ENCODE measurements around the gene KRTAP4-16. TPM values are rescaled to one million over a fixed set of nuclear protein-coding genes. Genes with fewer than 3 reads are reported as not detected.
"Not testable (repeated sequence)": the region's sequence is repeated elsewhere in the genome, so short reads cannot be mapped to it uniquely, and the experiment has no call there.

The KRTAP4-16 gene
- not detected for total RNA-seq

DNA sequence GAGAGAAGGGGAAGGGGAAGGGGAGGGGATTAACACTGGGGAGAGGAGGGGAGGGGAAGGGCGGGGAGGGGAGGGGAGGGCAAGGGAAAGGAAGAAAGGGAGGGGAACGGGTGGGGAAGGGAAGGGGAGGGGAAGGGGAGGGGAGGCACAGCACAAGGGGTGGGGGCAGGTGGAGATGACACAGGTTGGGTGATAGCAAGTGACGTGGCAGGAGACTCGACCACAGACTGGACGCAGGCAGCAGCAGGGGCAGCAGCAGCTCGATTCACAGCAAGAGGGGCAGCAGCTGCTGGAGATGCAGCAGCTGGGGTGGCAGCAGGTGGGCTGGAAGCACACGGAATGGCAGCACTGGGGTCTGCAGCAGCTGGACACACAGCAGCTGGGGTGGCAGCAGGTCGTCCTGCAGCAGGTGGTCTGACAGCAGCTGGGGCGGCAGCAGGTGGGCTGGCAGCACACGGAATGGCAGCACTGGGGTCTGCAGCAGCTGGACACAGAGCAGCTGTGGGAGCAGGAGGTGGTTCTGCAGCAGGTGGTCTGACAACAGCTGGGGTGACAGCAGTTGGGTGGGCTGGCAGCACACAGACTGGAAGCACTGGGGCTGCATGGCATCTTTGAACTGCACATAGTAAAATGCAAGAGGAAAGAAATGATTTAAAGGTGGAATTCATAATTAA lies at the start of gene KRTAP4-16:
KRTAP4-16 (minus strand) TSS at position 624 of the 674 bp plus-strand sequence; CDS start at position 624, 0 bp downstream.
- H3K4me1 ChIP-seq: no peaks in the 10 kb centered on the region
- peaks cover 32% of the 10 kb centered on the region for H3K27me3 ChIP-seq
- H3K4me3 ChIP-seq: no peak within 1 kb of the TSS
- H3K9me3 ChIP-seq: no peaks in the 10 kb centered on the region
- ATAC-seq: no peak
- no peaks in the 10 kb centered on the region for H3K36me3 ChIP-seq
- WGBS, 2 donors (ENCODE audit: low coverage in 1 of 2): 18 to 47% methylated on average over 5 of the region's 10 CpGs
- H3K27ac ChIP-seq: no peak within 1 kb of the TSS
- no peak for TF ChIP-seq POLR2AphosphoS5 (IDR thresholded peaks at IDR 0.05)
- TF ChIP-seq POLR2A (IDR thresholded peaks at IDR 0.05): no peak
- no peak for TF ChIP-seq EP300 (IDR thresholded peaks at IDR 0.05)
- TF ChIP-seq, protein P1, sequence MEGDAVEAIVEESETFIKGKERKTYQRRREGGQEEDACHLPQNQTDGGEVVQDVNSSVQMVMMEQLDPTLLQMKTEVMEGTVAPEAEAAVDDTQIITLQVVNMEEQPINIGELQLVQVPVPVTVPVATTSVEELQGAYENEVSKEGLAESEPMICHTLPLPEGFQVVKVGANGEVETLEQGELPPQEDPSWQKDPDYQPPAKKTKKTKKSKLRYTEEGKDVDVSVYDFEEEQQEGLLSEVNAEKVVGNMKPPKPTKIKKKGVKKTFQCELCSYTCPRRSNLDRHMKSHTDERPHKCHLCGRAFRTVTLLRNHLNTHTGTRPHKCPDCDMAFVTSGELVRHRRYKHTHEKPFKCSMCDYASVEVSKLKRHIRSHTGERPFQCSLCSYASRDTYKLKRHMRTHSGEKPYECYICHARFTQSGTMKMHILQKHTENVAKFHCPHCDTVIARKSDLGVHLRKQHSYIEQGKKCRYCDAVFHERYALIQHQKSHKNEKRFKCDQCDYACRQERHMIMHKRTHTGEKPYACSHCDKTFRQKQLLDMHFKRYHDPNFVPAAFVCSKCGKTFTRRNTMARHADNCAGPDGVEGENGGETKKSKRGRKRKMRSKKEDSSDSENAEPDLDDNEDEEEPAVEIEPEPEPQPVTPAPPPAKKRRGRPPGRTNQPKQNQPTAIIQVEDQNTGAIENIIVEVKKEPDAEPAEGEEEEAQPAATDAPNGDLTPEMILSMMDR (IDR thresholded peaks at IDR 0.05): no peak

DNA sequence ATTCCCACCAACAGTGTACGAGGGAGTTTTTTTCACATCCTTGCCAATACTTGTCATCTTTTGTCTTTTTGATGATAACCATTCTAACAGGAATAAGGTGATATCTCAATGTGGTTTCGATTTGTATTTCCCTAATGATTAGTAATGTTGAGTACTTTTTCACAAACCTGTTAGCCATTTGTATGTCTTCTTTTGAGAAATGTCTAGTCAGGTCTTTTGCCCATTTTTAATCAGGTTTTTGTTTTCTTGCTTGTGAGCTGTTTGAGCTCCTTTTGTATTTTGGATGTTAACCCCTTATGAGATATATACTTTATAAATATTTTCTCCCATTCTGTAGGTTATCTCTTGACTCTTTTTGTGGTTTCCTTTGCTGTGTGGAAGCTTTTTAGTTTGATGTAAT lies 49.5 kb upstream of the KRTAP4-16 start:
- H3K9me3 ChIP-seq: peaks cover 0 to 12% (median 0%) of the 10 kb centered on the region in 3 donors
- no peak overlapping the region for H3K4me3 ChIP-seq
- H3K36me3 ChIP-seq: no peaks in the 10 kb centered on the region
- H3K4me1 ChIP-seq: no peaks in the 10 kb centered on the region
- ATAC-seq: no peak
- WGBS, 2 donors (ENCODE audit: low coverage in 1 of 2): 56 to 73% methylated on average over 2 of the region's 2 CpGs
- no peak overlapping the region for H3K27ac ChIP-seq
- H3K27me3 ChIP-seq: peaks cover 16% of the 10 kb centered on the region
- TF ChIP-seq EP300 (IDR thresholded peaks at IDR 0.05) (no peak), POLR2AphosphoS5 (IDR thresholded peaks at IDR 0.05) (no peak), POLR2A (IDR thresholded peaks at IDR 0.05) (no peak)
- TF ChIP-seq, protein P1 (IDR thresholded peaks at IDR 0.05): no peak

DNA sequence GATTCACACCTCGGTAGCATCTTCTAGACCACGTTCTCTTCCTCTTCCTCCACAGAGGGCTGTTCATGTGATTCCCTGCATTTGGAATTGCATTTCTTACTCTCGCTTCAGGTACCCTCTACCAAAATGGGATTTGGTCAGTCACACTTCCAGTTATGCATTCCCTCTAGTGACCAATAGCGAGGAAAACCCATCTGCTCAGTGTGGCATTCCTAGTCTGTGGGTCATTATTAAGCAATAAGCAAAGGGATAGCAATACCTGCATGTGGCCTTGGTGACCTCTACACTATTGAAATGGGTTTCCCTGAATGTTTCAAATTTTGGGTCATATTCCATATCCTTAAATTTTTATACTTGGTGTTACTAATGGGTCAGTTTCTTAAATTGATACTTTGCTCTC lies 48.0 kb upstream of the KRTAP4-16 start:
- no peaks in the 10 kb centered on the region for H3K4me1 ChIP-seq
- H3K36me3 ChIP-seq: no peaks in the 10 kb centered on the region
- no peak overlapping the region for H3K4me3 ChIP-seq
- H3K27me3 ChIP-seq: peaks cover 15% of the 10 kb centered on the region
- ATAC-seq: no peak
- WGBS, 2 donors (ENCODE audit: low coverage in 1 of 2): 75 to 83% methylated on average over 2 to 4 of the region's 4 CpGs
- no peak overlapping the region for H3K27ac ChIP-seq
- peaks cover 0 to 11% (median 0%) of the 10 kb centered on the region in 3 donors for H3K9me3 ChIP-seq
- TF ChIP-seq, protein P1 (IDR thresholded peaks at IDR 0.05): no peak
- TF ChIP-seq POLR2A (IDR thresholded peaks at IDR 0.05) (no peak), EP300 (IDR thresholded peaks at IDR 0.05) (no peak), POLR2AphosphoS5 (IDR thresholded peaks at IDR 0.05) (no peak)

DNA sequence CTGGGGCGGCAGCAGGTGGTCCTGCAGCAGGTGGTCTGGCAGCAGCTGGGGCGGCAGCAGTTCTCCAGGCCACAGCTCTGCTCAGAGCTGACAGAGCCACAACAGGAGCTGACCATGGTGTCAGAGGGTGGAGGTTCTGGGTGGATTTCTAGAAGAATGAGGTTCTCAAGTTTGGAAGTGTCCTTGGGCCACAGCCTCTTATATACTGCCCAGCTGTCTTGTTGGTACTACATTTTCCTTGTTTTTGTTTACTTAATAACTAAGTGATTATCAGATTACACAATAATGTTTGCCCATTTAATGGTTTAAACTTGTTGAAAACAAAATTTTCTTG lies 47.6 kb upstream of the KRTAP4-16 start, which contains the start of gene KRTAP4-5:
KRTAP4-5 (minus strand) TSS at position 174 of the 334 bp plus-strand sequence; CDS start at position 116, 58 bp downstream.
- ATAC-seq: no peak
- TF ChIP-seq POLR2AphosphoS5 (IDR thresholded peaks at IDR 0.05) (no peak), EP300 (IDR thresholded peaks at IDR 0.05) (no peak), POLR2A (IDR thresholded peaks at IDR 0.05) (no peak)
- TF ChIP-seq, protein P1 (IDR thresholded peaks at IDR 0.05): no peak
- H3K27me3 ChIP-seq: peaks cover 11% of the 10 kb centered on the region
- H3K4me1 ChIP-seq: no peaks in the 10 kb centered on the region
- H3K9me3 ChIP-seq: peaks cover 0 to 7% (median 0%) of the 10 kb centered on the region in 3 donors
- no CpG with 5 or more reads among the region's 2 CpGs for WGBS, 2 donors (ENCODE audit: low coverage in 1 of 2)
- H3K36me3 ChIP-seq: no peaks in the 10 kb centered on the region
- no peak within 1 kb of the TSS for H3K27ac ChIP-seq
- no peak within 1 kb of the TSS for H3K4me3 ChIP-seq

DNA sequence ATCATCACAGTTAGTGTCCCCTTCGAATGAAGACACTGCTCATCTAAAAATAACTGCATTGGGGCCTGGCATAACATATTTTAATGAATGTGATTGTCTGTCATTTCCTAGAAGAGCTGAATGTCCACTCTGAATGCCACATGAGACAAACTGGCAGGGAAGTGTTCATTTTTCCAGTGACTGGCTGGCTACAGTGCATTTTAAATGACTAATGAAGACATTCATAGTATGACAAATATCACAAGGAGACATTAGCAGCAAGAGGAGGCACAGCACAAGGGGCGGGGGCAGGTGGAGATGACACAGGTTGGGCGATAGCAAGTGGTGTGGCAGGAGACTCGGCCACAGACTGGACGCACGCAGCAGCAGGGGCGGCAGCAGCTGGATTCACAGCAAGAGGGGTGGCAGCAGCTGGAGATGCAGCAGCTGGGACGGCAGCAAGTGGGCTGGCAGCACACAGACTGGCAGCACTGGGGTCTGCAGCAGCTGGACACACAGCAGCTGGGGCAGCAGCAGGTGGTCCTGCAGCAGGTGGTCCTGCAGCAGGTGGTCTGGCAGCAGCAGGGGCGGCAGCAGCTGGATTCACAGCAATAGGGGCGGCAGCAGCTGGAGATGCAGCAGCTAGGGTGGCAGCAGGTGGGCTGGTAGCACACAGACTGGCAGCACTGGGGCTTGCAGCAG lies 47.1 kb upstream of the KRTAP4-16 start:
- 67 to 73% methylated on average over 1 to 7 of the region's 10 CpGs for WGBS, 2 donors (ENCODE audit: low coverage in 1 of 2)
- H3K4me3 ChIP-seq, H3K27me3 ChIP-seq, H3K4me1 ChIP-seq, H3K27ac ChIP-seq, H3K9me3 ChIP-seq, ATAC-seq, H3K36me3 ChIP-seq: not testable (repeated sequence)
